Stimulated activated CD4-positive, alpha-beta T cell treated with anti-CD3 and anti-CD28 coated beads, Interleukin-12 subunit alpha, Interleukin-12 subunit beta, amount 100 ng/mL, for 4 hours (primary cell): ENCODE results near the gene KCTD21.
"Not testable (repeated sequence)": the region's sequence is repeated elsewhere in the genome, so short reads cannot be mapped to it uniquely, and the experiment has no call there.

Source experiments
- DNase-seq: peaks from one replicate; pipeline ENCODE4 v3.0.0-alpha.2; 2020

Gene KCTD21

GRCh38 chr11:78200061-78200460 is 11.6 kb upstream of the KCTD21 start:
- no peak for DNase-seq

DNA sequence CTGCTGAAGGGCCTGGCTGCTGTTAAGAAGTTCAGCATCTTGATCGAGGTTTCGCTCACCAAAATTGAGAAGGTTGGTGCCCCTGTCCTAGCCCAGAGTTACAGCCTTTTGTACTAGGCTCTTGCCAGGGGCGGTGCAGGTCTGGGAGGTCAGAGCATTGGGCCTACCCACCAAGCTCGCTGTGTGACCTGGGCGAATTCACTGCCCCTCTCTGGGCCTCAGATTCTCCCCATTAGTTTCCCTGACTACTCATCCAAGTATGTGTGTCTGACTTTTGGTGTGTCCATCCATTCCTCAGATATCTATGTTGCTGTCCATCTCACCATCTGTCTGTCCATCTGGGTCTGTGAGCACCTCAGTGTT is 11.2 kb upstream of the KCTD21 start:
- DNase-seq, result no peak

- DNase-seq, result no peak
Observed at GRCh38 chr11:78199015-78199652, 10.7 kb upstream of the KCTD21 start.

GRCh38 chr11:78197816-78198215 is 9.4 kb upstream of the KCTD21 start:
- DNase-seq, result no peak

GRCh38 chr11:78196661-78197091 is 8.2 kb upstream of the KCTD21 start:
- DNase-seq, result no peak

GRCh38 chr11:78195917-78196560 is 7.6 kb upstream of the KCTD21 start:
- DNase-seq, result no peak

GRCh38 chr11:78194490-78194889 is 6.1 kb upstream of the KCTD21 start:
- no peak for DNase-seq

DNA sequence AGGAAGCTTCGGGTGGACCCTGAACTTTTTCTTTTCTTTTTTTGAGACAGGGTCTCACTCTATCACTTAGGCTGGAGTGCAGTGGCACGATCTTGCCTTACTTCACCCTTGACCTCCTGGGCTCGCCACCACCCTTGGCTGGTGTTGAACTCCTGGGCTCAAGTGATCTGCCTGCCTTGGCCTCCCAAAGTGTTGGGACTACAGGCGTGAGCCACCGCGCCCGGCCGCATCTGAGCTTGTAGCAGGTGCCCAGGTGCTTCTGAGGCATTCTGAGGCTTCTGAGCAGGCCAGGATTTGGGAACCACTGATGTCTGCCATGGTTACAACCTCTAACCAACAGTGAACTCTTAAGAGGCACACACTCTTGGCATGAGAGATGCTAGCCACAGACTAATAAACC is 5.4 kb upstream of the KCTD21 start:
- no peak for DNase-seq

DNA sequence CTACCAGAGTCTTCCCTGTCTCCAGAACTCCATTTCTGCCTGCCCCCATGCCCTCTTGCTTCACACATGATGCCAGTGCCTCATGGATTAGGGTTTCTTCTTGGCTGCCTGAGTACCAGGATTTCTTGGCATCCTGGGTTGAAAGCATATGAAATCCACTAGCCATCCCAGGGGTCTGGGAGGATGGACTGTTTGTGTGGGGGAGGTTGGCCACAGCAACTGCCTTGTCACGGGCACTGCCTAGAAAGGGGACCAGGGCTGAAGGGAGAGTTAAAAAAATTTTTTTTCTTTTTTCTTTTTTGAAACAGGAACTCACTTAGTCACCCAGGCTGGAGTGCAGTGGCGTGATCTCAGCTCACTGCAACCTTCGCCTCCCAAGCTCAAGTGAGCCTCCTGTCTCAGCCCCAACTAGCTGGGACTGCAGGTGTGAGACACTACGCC is 4.5 kb upstream of the KCTD21 start:
- no peak for DNase-seq

- no peak for DNase-seq
Observed at GRCh38 chr11:78192223-78192719, 3.8 kb upstream of the KCTD21 start.

- DNase-seq, result no peak
Observed at GRCh38 chr11:78190871-78191538, 2.6 kb upstream of the KCTD21 start.

- no peak for DNase-seq
Observed at GRCh38 chr11:78190374-78190773, 1.9 kb upstream of the KCTD21 start.

DNA sequence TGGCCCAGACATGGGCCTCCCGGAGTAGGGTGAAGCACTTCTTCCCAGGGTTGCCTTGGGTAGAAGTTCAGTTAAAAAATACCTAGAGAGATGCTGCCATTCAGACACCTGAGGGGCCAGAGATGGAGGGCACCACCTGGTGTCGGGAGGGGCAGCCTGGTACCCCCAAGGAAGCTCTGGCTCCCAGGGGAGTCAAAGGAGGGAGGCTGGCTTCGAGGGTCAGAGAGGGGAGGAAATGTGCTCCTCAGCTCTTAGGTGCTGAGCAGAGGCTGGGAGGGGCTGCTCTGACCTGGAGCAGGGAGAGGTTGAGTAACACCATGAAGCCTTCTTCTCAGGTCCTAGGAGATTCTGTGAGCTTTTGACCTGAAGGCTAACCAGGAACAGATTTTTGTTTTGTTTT is 1.4 kb upstream of the KCTD21 start:
- no peak for DNase-seq

DNA sequence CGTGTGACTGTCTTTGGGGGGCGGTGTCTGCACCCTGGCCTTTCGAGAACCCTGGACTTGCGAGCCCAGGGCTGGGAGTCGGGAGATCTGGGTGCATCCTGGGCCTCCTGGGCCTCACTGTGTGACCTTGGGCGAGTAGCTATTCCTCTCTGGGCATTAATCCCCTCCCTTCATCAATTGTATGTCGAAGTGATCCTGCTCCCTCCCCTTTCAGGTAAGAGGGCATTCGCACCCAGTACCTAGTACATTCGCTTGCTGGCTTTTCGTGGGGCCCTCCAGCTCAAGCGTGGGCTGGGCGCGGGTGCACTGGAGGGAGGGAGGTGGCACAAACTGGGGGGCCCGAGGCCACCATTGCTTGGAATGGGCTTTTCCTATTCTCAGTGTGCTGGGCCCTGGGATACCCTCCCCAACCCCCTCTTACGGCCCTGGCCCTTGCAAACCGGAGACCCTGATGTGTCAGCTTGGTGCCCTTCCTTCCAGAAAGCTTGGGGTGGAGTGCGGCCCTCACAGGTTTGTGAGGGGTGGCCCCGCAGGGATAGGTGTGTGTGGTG is 823 bp upstream of the KCTD21 start:
- DNase-seq, result no peak

GRCh38 chr11:78187366-78188285 is 800 bp downstream of the KCTD21 start:
- DNase-seq, result peak; percentile 68

DNA sequence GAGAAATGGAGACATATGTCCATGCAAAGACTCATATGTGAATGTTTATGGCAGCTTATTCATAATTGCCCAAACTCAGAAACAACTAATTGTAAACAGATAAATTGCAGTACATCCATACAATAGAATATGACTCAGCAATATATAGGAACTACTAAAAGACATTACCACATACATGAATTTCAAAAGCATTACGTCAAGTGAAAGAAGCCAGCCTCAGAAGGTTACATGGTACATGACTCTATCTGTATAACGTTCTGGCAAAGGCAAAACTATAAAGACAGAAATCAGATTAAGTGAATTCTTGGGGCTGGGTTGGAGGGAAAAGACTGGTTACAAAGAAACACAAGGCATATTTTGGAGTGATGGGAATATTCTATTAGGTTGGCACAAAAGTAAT is 7.2 kb downstream of the KCTD21 start:
- DNase-seq, result no peak

- no peak for DNase-seq
Observed at GRCh38 chr11:78180751-78181150, 7.7 kb downstream of the KCTD21 start.

- DNase-seq, result no peak
Observed at GRCh38 chr11:78179459-78180071, 8.9 kb downstream of the KCTD21 start.

GRCh38 chr11:78177216-78177615 is 11.2 kb downstream of the KCTD21 start:
- DNase-seq, result no peak

- no peak for DNase-seq
Observed at GRCh38 chr11:78176605-78177141, 11.8 kb downstream of the KCTD21 start.

DNA sequence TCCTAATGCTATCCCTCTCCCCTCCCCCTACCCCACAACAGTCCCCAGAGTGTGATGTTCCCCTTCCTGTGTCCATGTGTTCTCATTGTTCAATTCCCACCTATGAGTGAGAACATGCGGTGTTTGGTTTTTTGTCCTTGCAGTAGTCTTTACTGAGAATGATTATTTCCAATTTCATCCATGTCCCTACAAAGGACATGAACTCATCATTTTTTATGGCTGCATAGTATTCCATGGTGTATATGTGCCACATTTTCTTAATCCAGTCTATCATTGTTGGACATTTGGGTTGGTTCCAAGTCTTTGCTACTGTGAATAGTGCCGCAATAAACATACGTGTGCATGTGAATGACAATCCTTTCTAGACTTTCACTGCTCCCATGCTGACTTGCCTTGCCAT is 12.6 kb downstream of the KCTD21 start:
- DNase-seq, result not testable (repeated sequence)

DNA sequence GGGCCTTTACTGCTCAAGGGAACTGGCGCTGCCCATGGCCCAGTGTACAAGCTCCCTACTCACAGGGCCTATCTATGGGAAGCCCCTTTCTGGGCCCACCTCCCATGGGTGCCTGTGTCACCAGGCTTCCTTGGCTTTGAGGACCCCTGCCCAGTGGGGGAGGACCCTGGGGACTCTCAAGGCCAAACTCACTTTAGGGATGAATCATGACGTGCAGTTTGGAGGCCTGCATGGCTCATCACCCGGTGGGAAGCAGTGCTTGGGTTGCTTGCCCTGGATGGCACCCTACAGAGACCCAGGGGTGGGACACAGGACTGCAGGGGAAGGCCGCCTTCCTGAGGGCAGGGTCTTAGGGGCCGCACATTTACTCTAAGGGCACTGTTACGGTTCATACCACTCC is 16.5 kb downstream of the KCTD21 start:
- no peak for DNase-seq
